Measurements from ENCODE around the gene LPCAT3.

LPCAT3 gene

GRCh38 chr12:6944381-6945186, 73.7 kb downstream of the LPCAT3 start:
- H3K36me3 ChIP-seq (ENCODE audit: control insufficient read depth, insufficient read depth, low read length), result peaks cover 4% of the 10 kb centered on the region
- no peaks in the 10 kb centered on the region for H3K9me3 ChIP-seq (ENCODE audit: control insufficient read depth, low read length)
- H3K27me3 ChIP-seq (ENCODE audit: control insufficient read depth, insufficient read depth, low read length), result no peaks in the 10 kb centered on the region
- H3K4me1 ChIP-seq (ENCODE audit: control insufficient read depth, insufficient read depth, low read length), result peaks cover 33% of the 10 kb centered on the region
- H3K9ac ChIP-seq (ENCODE audit: low read length), result peak overlapping the region; percentile 79
- H3K4me3 ChIP-seq (ENCODE audit: low read length), result peak overlapping the region; percentile 85

GRCh38 chr12:6943722-6944380, 74.4 kb downstream of the LPCAT3 start, which contains the start of the genes C12orf57 and RNU7-1:
TSS of gene C12orf57 (plus strand) at chr12:6944022. CDS start at chr12:6944122, 100 bp downstream.
TSS of gene RNU7-1 (plus strand) at chr12:6943816.
- Histone ChIP-seq H3K4me3 (ENCODE audit: low read length) (peak within 1 kb of the TSS; percentile 85), H3K36me3 (ENCODE audit: control insufficient read depth, insufficient read depth, low read length) (peaks cover 4% of the 10 kb centered on the region), H3K9ac (ENCODE audit: low read length) (peak within 1 kb of the TSS; percentile 79), H3K9me3 (ENCODE audit: control insufficient read depth, low read length) (no peaks in the 10 kb centered on the region), H3K4me1 (ENCODE audit: control insufficient read depth, insufficient read depth, low read length) (peaks cover 34% of the 10 kb centered on the region), H3K27me3 (ENCODE audit: control insufficient read depth, insufficient read depth, low read length) (no peaks in the 10 kb centered on the region)

- peak overlapping the region; percentile 27 for H3K4me3 ChIP-seq (ENCODE audit: low read length)
- peaks cover 4% of the 10 kb centered on the region for H3K36me3 ChIP-seq (ENCODE audit: control insufficient read depth, insufficient read depth, low read length)
- no peaks in the 10 kb centered on the region for H3K27me3 ChIP-seq (ENCODE audit: control insufficient read depth, insufficient read depth, low read length)
- H3K4me1 ChIP-seq (ENCODE audit: control insufficient read depth, insufficient read depth, low read length), result peaks cover 39% of the 10 kb centered on the region
- peak overlapping the region; percentile 79 for H3K9ac ChIP-seq (ENCODE audit: low read length)
- H3K9me3 ChIP-seq (ENCODE audit: control insufficient read depth, low read length), result no peaks in the 10 kb centered on the region
Observed at GRCh38 chr12:6943389-6943721, 74.9 kb downstream of the LPCAT3 start.

GRCh38 chr12:6942331-6942665, 76.0 kb downstream of the LPCAT3 start:
- no peaks in the 10 kb centered on the region for H3K9me3 ChIP-seq (ENCODE audit: control insufficient read depth, low read length)
- H3K27me3 ChIP-seq (ENCODE audit: control insufficient read depth, insufficient read depth, low read length), result no peaks in the 10 kb centered on the region
- H3K9ac ChIP-seq (ENCODE audit: low read length), result no peak overlapping the region
- H3K4me1 ChIP-seq (ENCODE audit: control insufficient read depth, insufficient read depth, low read length), result peaks cover 44% of the 10 kb centered on the region
- H3K36me3 ChIP-seq (ENCODE audit: control insufficient read depth, insufficient read depth, low read length), result peaks cover 4% of the 10 kb centered on the region
- no peak overlapping the region for H3K4me3 ChIP-seq (ENCODE audit: low read length)

GRCh38 chr12:6941782-6942181, 76.5 kb downstream of the LPCAT3 start:
- Histone ChIP-seq H3K4me1 (ENCODE audit: control insufficient read depth, insufficient read depth, low read length) (peaks cover 44% of the 10 kb centered on the region), H3K9me3 (ENCODE audit: control insufficient read depth, low read length) (no peaks in the 10 kb centered on the region), H3K4me3 (ENCODE audit: low read length) (no peak overlapping the region), H3K27me3 (ENCODE audit: control insufficient read depth, insufficient read depth, low read length) (no peaks in the 10 kb centered on the region), H3K9ac (ENCODE audit: low read length) (no peak overlapping the region), H3K36me3 (ENCODE audit: control insufficient read depth, insufficient read depth, low read length) (peaks cover 4% of the 10 kb centered on the region)

GRCh38 chr12:6941267-6941666, 77.0 kb downstream of the LPCAT3 start:
- Histone ChIP-seq H3K4me1 (ENCODE audit: control insufficient read depth, insufficient read depth, low read length) (peaks cover 49% of the 10 kb centered on the region), H3K9ac (ENCODE audit: low read length) (no peak overlapping the region), H3K4me3 (ENCODE audit: low read length) (no peak overlapping the region), H3K27me3 (ENCODE audit: control insufficient read depth, insufficient read depth, low read length) (no peaks in the 10 kb centered on the region), H3K36me3 (ENCODE audit: control insufficient read depth, insufficient read depth, low read length) (peaks cover 4% of the 10 kb centered on the region), H3K9me3 (ENCODE audit: control insufficient read depth, low read length) (no peaks in the 10 kb centered on the region)

- H3K4me1 ChIP-seq (ENCODE audit: control insufficient read depth, insufficient read depth, low read length), result peaks cover 38% of the 10 kb centered on the region
- no peak overlapping the region for H3K9ac ChIP-seq (ENCODE audit: low read length)
Observed at GRCh38 chr12:6939191-6939540, 79.1 kb downstream of the LPCAT3 start.

GRCh38 chr12:6938353-6939190, 79.7 kb downstream of the LPCAT3 start:
- peaks cover 4% of the 10 kb centered on the region for H3K36me3 ChIP-seq (ENCODE audit: control insufficient read depth, insufficient read depth, low read length)
- H3K4me1 ChIP-seq (ENCODE audit: control insufficient read depth, insufficient read depth, low read length), result peaks cover 43% of the 10 kb centered on the region

More at GRCh38 chr12:6939191-6939540, 79.1 kb downstream of the LPCAT3 start:
- H3K27me3 ChIP-seq (ENCODE audit: control insufficient read depth, insufficient read depth, low read length), result no peaks in the 10 kb centered on the region
- no peak overlapping the region for H3K4me3 ChIP-seq (ENCODE audit: low read length)
- no peaks in the 10 kb centered on the region for H3K9me3 ChIP-seq (ENCODE audit: control insufficient read depth, low read length)
- peaks cover 4% of the 10 kb centered on the region for H3K36me3 ChIP-seq (ENCODE audit: control insufficient read depth, insufficient read depth, low read length)

GRCh38 chr12:6937481-6938352, 80.6 kb downstream of the LPCAT3 start:
- Histone ChIP-seq H3K9ac (ENCODE audit: low read length) (peak overlapping the region; percentile 89), H3K9me3 (ENCODE audit: control insufficient read depth, low read length) (no peaks in the 10 kb centered on the region), H3K4me1 (ENCODE audit: control insufficient read depth, insufficient read depth, low read length) (peaks cover 38% of the 10 kb centered on the region), H3K36me3 (ENCODE audit: control insufficient read depth, insufficient read depth, low read length) (peaks cover 4% of the 10 kb centered on the region), H3K4me3 (ENCODE audit: low read length) (peak overlapping the region; percentile 60), H3K27me3 (ENCODE audit: control insufficient read depth, insufficient read depth, low read length) (no peaks in the 10 kb centered on the region)

More at GRCh38 chr12:6938353-6939190, 79.7 kb downstream of the LPCAT3 start:
- Histone ChIP-seq H3K27me3 (ENCODE audit: control insufficient read depth, insufficient read depth, low read length) (no peaks in the 10 kb centered on the region), H3K9me3 (ENCODE audit: control insufficient read depth, low read length) (no peaks in the 10 kb centered on the region), H3K9ac (ENCODE audit: low read length) (peak overlapping the region; percentile 89), H3K4me3 (ENCODE audit: low read length) (peak overlapping the region; percentile 60)

- Histone ChIP-seq H3K27me3 (ENCODE audit: control insufficient read depth, insufficient read depth, low read length) (no peaks in the 10 kb centered on the region), H3K36me3 (ENCODE audit: control insufficient read depth, insufficient read depth, low read length) (peaks cover 4% of the 10 kb centered on the region), H3K9me3 (ENCODE audit: control insufficient read depth, low read length) (no peaks in the 10 kb centered on the region), H3K4me1 (ENCODE audit: control insufficient read depth, insufficient read depth, low read length) (peaks cover 33% of the 10 kb centered on the region), H3K9ac (ENCODE audit: low read length) (peak overlapping the region; percentile 89), H3K4me3 (ENCODE audit: low read length) (peak overlapping the region; percentile 60)
Observed at GRCh38 chr12:6936636-6937480, 81.4 kb downstream of the LPCAT3 start.

Data from mucosa of stomach (tissue), 1 donor.